ENCODE measurements around the gene BICRA.

BICRA gene

GRCh38 chr19:47680858-47681332 lies 72.0 kb downstream of the BICRA start:
- no peak overlapping the region for H3K4me3 ChIP-seq (ENCODE audit: low read depth, low read length, poor library complexity, severe bottlenecking)
- H2AFZ ChIP-seq (ENCODE audit: low read length): no peak overlapping the region
- no peaks in the 10 kb centered on the region for H3F3A ChIP-seq (ENCODE audit: insufficient read depth, low read length)
- H3K27me3 ChIP-seq (ENCODE audit: insufficient read depth, low read length): no peaks in the 10 kb centered on the region
- no peak overlapping the region for H3K9ac ChIP-seq (ENCODE audit: low read length)
- no peaks in the 10 kb centered on the region for H3K4me1 ChIP-seq (ENCODE audit: insufficient read depth, low read length, severe bottlenecking)
- TF ChIP-seq CTCF (IDR thresholded peaks at IDR 0.05; ENCODE audit: low read length) (no peak), EZH2 (IDR thresholded peaks at IDR 0.05; ENCODE audit: borderline replicate concordance, low read length) (no peak)
- H3K9me2 ChIP-seq (ENCODE audit: low read depth, low read length): no peaks in the 10 kb centered on the region
- H3K9me3 ChIP-seq (ENCODE audit: low read length): no peaks in the 10 kb centered on the region
- no peak overlapping the region for H3K27ac ChIP-seq (ENCODE audit: low read depth, low read length, poor library complexity, severe bottlenecking)
- peaks cover 16% of the 10 kb centered on the region; the same call in 1 of the 2 replicates for H3K36me3 ChIP-seq (ENCODE audit: insufficient read depth, low read length)
- no peaks in the 10 kb centered on the region for H4K20me1 ChIP-seq (ENCODE audit: insufficient read depth, low read length)
- no peak overlapping the region for H3K4me2 ChIP-seq (ENCODE audit: low read length)
- H3K79me2 ChIP-seq (ENCODE audit: insufficient read depth, low read length): no peaks in the 10 kb centered on the region

- no peaks in the 10 kb centered on the region for H3K9me2 ChIP-seq (ENCODE audit: low read depth, low read length)
- H3K4me2 ChIP-seq (ENCODE audit: low read length): no peak overlapping the region
- no peak overlapping the region for H2AFZ ChIP-seq (ENCODE audit: low read length)
- no peak overlapping the region for H3K4me3 ChIP-seq (ENCODE audit: low read depth, low read length, poor library complexity, severe bottlenecking)
- peaks cover 16% of the 10 kb centered on the region; the same call in 1 of the 2 replicates for H3K36me3 ChIP-seq (ENCODE audit: insufficient read depth, low read length)
- H3F3A ChIP-seq (ENCODE audit: insufficient read depth, low read length): no peaks in the 10 kb centered on the region
- H3K27me3 ChIP-seq (ENCODE audit: insufficient read depth, low read length): no peaks in the 10 kb centered on the region
- no peaks in the 10 kb centered on the region for H3K79me2 ChIP-seq (ENCODE audit: insufficient read depth, low read length)
- no peak overlapping the region for H3K9ac ChIP-seq (ENCODE audit: low read length)
- TF ChIP-seq CTCF (IDR thresholded peaks at IDR 0.05; ENCODE audit: low read length) (no peak), EZH2 (IDR thresholded peaks at IDR 0.05; ENCODE audit: borderline replicate concordance, low read length) (no peak)
- no peaks in the 10 kb centered on the region for H4K20me1 ChIP-seq (ENCODE audit: insufficient read depth, low read length)
- H3K9me3 ChIP-seq (ENCODE audit: low read length): no peaks in the 10 kb centered on the region
- no peak overlapping the region for H3K27ac ChIP-seq (ENCODE audit: low read depth, low read length, poor library complexity, severe bottlenecking)
- H3K4me1 ChIP-seq (ENCODE audit: insufficient read depth, low read length, severe bottlenecking): no peaks in the 10 kb centered on the region
These were observed 72.5 kb downstream of the BICRA start for GRCh38 chr19:47681388-47681787.

GRCh38 chr19:47681936-47682335 lies 73.0 kb downstream of the BICRA start:
- H3F3A ChIP-seq (ENCODE audit: insufficient read depth, low read length): no peaks in the 10 kb centered on the region
- peaks cover 16% of the 10 kb centered on the region; the same call in 1 of the 2 replicates for H3K36me3 ChIP-seq (ENCODE audit: insufficient read depth, low read length)
- H3K79me2 ChIP-seq (ENCODE audit: insufficient read depth, low read length): no peaks in the 10 kb centered on the region
- no peaks in the 10 kb centered on the region for H4K20me1 ChIP-seq (ENCODE audit: insufficient read depth, low read length)
- no peak overlapping the region for H3K9ac ChIP-seq (ENCODE audit: low read length)
- H3K4me2 ChIP-seq (ENCODE audit: low read length): no peak overlapping the region
- H3K9me3 ChIP-seq (ENCODE audit: low read length): no peaks in the 10 kb centered on the region
- no peak overlapping the region for H2AFZ ChIP-seq (ENCODE audit: low read length)
- TF ChIP-seq EZH2 (IDR thresholded peaks at IDR 0.05; ENCODE audit: borderline replicate concordance, low read length): no peak
- no peak for TF ChIP-seq CTCF (IDR thresholded peaks at IDR 0.05; ENCODE audit: low read length)
- no peak overlapping the region for H3K27ac ChIP-seq (ENCODE audit: low read depth, low read length, poor library complexity, severe bottlenecking)
- H3K4me1 ChIP-seq (ENCODE audit: insufficient read depth, low read length, severe bottlenecking): no peaks in the 10 kb centered on the region
- H3K27me3 ChIP-seq (ENCODE audit: insufficient read depth, low read length): no peaks in the 10 kb centered on the region
- H3K9me2 ChIP-seq (ENCODE audit: low read depth, low read length): no peaks in the 10 kb centered on the region
- no peak overlapping the region for H3K4me3 ChIP-seq (ENCODE audit: low read depth, low read length, poor library complexity, severe bottlenecking)
